Loucy (cell line): ENCODE measurements around the gene RTN3.

Experiments
- H2AFZ ChIP-seq: fragments of 200-600 bp; sonication (generic); 2 replicates; pipeline ENCODE4 v1.6.0; 2016; ENCODE audit warnings: antibody characterized with exemption, mild to moderate bottlenecking, low read length, moderate library complexity
- H3F3A ChIP-seq: fragments of 200-600 bp; 2 replicates; pipeline ENCODE4 v1.6.0; 2016; ENCODE audit warnings: antibody characterized with exemption, low read depth, mild to moderate bottlenecking
- H3K27me3 ChIP-seq: fragments of 200-600 bp; sonication (generic); 2 replicates; pipeline ENCODE4 v1.6.1; 2014; ENCODE audit warnings: low read length, mild to moderate bottlenecking; ENCODE audit not compliant: insufficient read depth, poor library complexity, severe bottlenecking
- H3K36me3 ChIP-seq: fragments of 200-600 bp; sonication (generic); 2 replicates; pipeline ENCODE4 v1.6.1; 2016; ENCODE audit warnings: low read length; ENCODE audit not compliant: insufficient read depth
- H3K4me1 ChIP-seq: fragments of 200-600 bp; sonication (generic); 2 replicates; pipeline ENCODE4 v1.5.1; 2014; ENCODE audit warnings: low read length, mild to moderate bottlenecking; ENCODE audit not compliant: insufficient read depth, poor library complexity, severe bottlenecking
- H3K4me2 ChIP-seq: fragments of 200-600 bp; sonication (generic); 2 replicates; pipeline ENCODE4 v1.6.0; 2014; ENCODE audit warnings: antibody characterized with exemption, low read length, low read depth, mild to moderate bottlenecking; ENCODE audit not compliant: poor library complexity, severe bottlenecking
- H3K4me3 ChIP-seq: fragments of 200-600 bp; sonication (generic); 2 replicates; pipeline ENCODE4 v1.5.1; 2014; ENCODE audit warnings: low read length, mild to moderate bottlenecking, mixed read lengths; ENCODE audit not compliant: poor library complexity, severe bottlenecking
- H3K79me2 ChIP-seq: fragments of 200-600 bp; sonication (generic); 2 replicates; pipeline ENCODE4 v1.6.1; 2014; ENCODE audit warnings: low read length; ENCODE audit not compliant: insufficient read depth
- H3K9ac ChIP-seq: fragments of 200-600 bp; sonication (generic); 2 replicates; pipeline ENCODE4 v1.6.0; 2014; ENCODE audit warnings: mild to moderate bottlenecking, low read depth, low read length, moderate library complexity; ENCODE audit not compliant: poor library complexity, severe bottlenecking
- H3K9me2 ChIP-seq: fragments of 200-600 bp; sonication (generic); replicated peaks from 2 replicates; pipeline ENCODE4 v1.6.1; 2016; ENCODE audit warnings: low read depth, low read length, mixed read lengths
- H3K9me3 ChIP-seq: fragments of 200-600 bp; sonication (generic); 2 replicates; pipeline ENCODE4 v1.6.1; 2014; ENCODE audit warnings: mild to moderate bottlenecking, antibody characterized with exemption, low read length, low read depth; ENCODE audit not compliant: insufficient read depth
- H4K20me1 ChIP-seq: fragments of 200-600 bp; sonication (generic); 2 replicates; pipeline ENCODE4 v1.6.0; 2014; ENCODE audit warnings: antibody characterized with exemption, low read length, mild to moderate bottlenecking; ENCODE audit not compliant: insufficient read depth, poor library complexity, severe bottlenecking
- EZH2phosphoT487 ChIP-seq: fragments of 200-600 bp; IDR thresholded peaks from 2 replicates; pipeline ENCODE4 v1.6.1; 2018; ENCODE audit warnings: antibody characterized with exemption, mild to moderate bottlenecking, moderate library complexity, borderline replicate concordance
- TF ChIP-seq, protein P1 (sequence below): fragments of 200-600 bp; sonication (generic); conservative IDR thresholded peaks from 2 replicates; pipeline ENCODE4 v1.5.1; 2014; ENCODE audit warnings: mild to moderate bottlenecking, antibody characterized with exemption, low read length

RTN3 gene

DNA sequence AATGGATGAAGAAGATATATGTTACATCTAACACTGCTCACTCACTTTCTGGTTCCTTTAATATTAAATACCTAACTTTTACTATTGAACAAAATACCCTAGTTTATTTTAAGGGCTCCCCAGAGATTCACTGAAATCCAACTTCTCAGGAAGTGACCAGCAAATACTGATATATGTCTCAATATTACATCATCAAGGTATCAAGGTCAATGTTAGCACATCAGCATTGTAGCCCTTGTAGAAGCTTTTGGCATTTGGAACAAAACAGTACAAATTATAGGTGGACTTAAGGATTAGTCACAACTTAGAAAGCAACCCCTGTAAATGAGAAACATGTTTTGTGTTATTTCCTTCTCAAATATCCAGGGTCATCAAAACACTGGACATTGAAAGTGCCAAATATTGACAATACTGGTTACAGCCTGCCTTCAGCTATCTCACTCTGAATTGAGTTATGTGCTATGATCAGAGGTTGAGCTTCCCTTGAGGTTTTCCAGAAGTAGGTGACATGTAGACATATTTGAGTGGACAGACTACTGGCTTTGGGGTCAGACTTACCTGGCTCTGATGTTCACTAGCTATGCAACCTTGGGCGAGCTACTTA lies 8.3 kb upstream of the RTN3 start:
- H3K4me3 ChIP-seq: no peak overlapping the region
- peaks cover 31% of the 10 kb centered on the region for H3K79me2 ChIP-seq
- H3K9me2 ChIP-seq: no peaks in the 10 kb centered on the region
- no peak overlapping the region for H3K4me2 ChIP-seq
- H3K27me3 ChIP-seq: no peaks in the 10 kb centered on the region
- H3K9ac ChIP-seq: no peak overlapping the region
- no peak overlapping the region for H2AFZ ChIP-seq
- peaks cover 30% of the 10 kb centered on the region for H3K4me1 ChIP-seq
- H3K9me3 ChIP-seq: no peaks in the 10 kb centered on the region
- no peaks in the 10 kb centered on the region for H3K36me3 ChIP-seq
- H4K20me1 ChIP-seq: peaks cover 25% of the 10 kb centered on the region
- TF ChIP-seq, protein P1, sequence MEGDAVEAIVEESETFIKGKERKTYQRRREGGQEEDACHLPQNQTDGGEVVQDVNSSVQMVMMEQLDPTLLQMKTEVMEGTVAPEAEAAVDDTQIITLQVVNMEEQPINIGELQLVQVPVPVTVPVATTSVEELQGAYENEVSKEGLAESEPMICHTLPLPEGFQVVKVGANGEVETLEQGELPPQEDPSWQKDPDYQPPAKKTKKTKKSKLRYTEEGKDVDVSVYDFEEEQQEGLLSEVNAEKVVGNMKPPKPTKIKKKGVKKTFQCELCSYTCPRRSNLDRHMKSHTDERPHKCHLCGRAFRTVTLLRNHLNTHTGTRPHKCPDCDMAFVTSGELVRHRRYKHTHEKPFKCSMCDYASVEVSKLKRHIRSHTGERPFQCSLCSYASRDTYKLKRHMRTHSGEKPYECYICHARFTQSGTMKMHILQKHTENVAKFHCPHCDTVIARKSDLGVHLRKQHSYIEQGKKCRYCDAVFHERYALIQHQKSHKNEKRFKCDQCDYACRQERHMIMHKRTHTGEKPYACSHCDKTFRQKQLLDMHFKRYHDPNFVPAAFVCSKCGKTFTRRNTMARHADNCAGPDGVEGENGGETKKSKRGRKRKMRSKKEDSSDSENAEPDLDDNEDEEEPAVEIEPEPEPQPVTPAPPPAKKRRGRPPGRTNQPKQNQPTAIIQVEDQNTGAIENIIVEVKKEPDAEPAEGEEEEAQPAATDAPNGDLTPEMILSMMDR: no peak
- H3F3A ChIP-seq: no peaks in the 10 kb centered on the region

DNA sequence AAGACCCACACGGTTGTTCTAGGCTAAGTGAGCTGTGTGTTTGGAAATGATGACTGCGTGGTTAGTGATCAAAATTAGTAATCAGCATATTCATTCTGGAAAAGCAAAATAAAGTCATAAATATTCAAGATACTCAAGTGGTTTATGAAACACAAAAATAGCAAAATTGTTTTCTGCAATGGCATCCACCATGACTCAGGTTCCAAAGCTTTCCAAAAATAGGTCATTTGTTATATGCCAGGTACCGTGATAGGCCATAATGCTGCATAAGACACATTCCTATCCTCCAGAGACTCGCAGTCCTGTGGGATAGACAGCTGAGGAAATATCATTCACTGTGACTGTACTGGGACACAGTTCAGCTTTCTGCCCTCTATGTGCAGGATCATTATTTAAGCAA lies 7.7 kb upstream of the RTN3 start:
- H3K4me1 ChIP-seq: peaks cover 25% of the 10 kb centered on the region
- H3K9me3 ChIP-seq: no peaks in the 10 kb centered on the region
- peaks cover 20% of the 10 kb centered on the region for H4K20me1 ChIP-seq
- H3K9ac ChIP-seq: no peak overlapping the region
- H3K27me3 ChIP-seq: no peaks in the 10 kb centered on the region
- H3K9me2 ChIP-seq: no peaks in the 10 kb centered on the region
- no peaks in the 10 kb centered on the region for H3K36me3 ChIP-seq
- H3K4me2 ChIP-seq: no peak overlapping the region
- H3F3A ChIP-seq: no peaks in the 10 kb centered on the region
- H3K4me3 ChIP-seq: no peak overlapping the region
- no peak for TF ChIP-seq EZH2phosphoT487
- TF ChIP-seq, protein P1: no peak
- peaks cover 25% of the 10 kb centered on the region for H3K79me2 ChIP-seq
- no peak overlapping the region for H2AFZ ChIP-seq

GRCh38 chr11:63680834-63681320 lies 423 bp upstream of the RTN3 start:
- TF ChIP-seq, protein P1: no peak
- no peak for TF ChIP-seq EZH2phosphoT487
- H3K4me3 ChIP-seq: peak overlapping the region; percentile 93
- H3K4me1 ChIP-seq: peaks cover 32% of the 10 kb centered on the region
- H3F3A ChIP-seq: no peaks in the 10 kb centered on the region
- H3K27me3 ChIP-seq: no peaks in the 10 kb centered on the region
- H4K20me1 ChIP-seq: peaks cover 26% of the 10 kb centered on the region
- H3K79me2 ChIP-seq: peaks cover 41% of the 10 kb centered on the region
- H3K4me2 ChIP-seq: peak overlapping the region; percentile 72
- peak overlapping the region; percentile 83 for H3K9ac ChIP-seq
- no peaks in the 10 kb centered on the region for H3K9me3 ChIP-seq
- no peaks in the 10 kb centered on the region for H3K36me3 ChIP-seq
- H2AFZ ChIP-seq: peak overlapping the region; percentile 89
- H3K9me2 ChIP-seq: no peaks in the 10 kb centered on the region
